Ecto neural progenitor cell (in vitro differentiated cells): ENCODE results near the gene NIN.

Experiments
- DNase-seq: peaks from one replicate; pipeline ENCODE4 v3.0.0-alpha.2; 2018; ENCODE audit warnings: low spot score

Gene NIN

DNA sequence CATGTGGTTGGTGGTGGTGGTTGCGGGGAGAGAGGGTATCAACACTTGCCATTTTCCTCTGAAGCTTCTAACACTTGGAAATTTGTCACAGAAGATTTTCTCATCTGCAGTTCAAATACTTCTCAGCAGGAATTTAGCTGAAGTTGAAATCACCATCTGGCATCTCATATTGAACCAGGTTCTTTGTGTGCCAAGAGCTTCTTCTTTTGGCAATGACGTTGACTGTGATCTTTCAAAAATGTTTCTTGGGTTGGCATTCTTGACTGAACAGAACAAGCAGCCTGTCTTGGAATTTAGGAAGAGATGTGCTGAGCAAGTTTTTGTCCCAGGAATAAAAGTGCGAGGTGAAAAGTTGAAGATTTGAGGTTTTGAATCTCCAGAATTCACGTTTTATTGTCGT lies 8.7 kb upstream of the NIN start:
- DNase-seq: no peak

DNA sequence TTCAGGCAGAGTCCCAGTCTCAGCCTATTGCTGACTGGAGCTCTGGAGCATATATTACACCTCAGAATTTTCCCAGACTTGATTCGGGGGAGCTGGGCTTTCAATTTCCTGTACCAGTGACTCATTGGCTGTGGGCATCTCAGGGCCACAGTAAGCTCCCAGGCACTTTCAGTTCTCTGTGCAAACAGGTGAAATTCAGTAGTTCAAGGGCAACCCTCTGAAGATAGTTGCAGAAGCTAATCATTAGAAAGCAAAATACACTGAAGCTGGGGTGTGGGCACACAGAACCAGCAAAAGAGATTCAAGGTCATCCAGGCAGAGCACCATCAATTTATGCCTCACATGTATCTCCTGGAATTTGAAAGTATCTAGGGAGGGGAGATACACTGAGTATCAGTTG lies 8.1 kb upstream of the NIN start:
- DNase-seq: no peak

DNA sequence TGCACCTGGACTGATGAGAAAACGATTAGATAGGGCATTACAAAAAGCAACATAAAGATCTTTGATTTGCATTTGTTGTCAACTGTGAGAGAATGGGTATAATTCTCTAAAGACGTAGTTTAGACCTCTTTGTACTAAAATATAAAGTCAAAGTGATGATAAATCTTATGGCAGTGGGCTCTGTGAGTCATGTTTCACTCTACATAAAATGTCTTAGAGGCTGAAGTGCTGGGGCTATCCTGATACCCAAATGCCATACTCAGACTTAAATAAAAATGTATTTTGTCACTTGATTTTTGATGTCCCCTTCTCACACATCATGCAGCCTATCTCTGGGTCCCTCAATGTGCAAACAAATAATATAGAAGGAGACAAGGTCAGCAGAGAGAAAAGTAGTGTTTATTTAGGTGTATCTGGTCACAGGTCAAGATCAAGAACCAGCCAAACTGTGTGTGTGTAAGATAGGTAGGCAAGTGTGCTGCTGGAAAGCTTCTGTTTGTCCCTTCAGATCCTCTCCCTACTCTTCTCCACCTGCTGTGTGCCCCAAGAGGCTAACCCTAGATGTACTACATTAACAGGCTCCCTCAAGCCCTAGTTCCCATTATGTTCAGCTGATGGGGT lies 7.0 kb upstream of the NIN start:
- DNase-seq: no peak

DNA sequence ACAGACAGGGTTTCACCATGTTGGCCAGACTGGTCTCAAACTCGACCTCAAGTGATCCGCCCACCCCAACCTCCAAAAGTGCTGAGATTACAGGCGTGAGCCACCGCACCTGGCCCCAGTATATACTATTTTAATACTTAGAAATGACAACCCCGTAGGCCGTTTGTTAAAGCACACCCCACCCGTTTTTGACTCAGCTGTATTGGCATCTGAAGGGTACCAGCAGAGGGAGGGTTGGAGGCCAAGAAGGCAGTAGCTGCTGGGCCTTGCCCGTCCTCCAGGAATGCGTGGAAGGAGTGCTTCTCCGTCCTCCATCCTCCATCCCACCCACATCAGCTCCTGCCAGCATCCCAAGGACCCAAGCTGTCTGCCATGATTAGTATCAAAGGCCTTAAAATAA lies 6.3 kb upstream of the NIN start:
- no peak for DNase-seq

DNA sequence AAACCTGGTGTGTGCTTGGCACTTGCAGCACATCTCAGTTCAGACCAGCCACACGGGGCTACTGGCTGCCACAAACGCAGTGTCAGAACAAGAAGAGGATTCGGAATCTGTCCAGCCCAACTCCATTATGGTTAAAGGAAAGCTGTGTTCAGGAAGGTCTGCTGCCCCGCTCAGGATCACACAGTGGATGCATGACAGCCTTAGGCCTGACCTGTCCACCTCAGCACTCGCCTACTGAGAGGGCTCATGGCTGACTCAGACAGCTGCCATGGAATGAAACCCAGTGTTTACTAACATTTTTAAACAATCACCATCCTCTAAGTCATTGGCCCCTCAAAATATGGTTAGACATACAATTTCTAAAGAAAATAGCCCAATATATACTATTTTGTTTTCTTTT lies 5.6 kb upstream of the NIN start:
- DNase-seq: no peak

DNA sequence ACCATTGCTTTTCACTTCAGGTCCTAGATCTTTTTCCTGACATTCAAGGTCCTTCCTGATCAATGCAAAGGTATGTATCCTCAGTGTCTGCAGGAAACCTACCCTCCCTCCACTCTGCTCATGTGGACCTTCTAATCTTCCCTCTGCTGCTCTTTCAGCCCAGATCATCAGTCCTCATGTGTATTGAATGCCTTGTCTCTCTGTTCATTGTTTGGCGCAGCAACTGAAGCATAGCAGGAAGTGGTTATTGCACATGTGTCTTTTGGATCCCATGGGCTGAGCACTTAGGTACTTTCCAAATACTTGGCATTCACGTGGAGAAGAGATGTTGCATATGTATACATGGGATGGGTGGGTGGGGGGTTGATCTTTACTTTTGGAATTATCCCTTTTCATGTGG lies 4.3 kb upstream of the NIN start:
- DNase-seq: no peak

DNA sequence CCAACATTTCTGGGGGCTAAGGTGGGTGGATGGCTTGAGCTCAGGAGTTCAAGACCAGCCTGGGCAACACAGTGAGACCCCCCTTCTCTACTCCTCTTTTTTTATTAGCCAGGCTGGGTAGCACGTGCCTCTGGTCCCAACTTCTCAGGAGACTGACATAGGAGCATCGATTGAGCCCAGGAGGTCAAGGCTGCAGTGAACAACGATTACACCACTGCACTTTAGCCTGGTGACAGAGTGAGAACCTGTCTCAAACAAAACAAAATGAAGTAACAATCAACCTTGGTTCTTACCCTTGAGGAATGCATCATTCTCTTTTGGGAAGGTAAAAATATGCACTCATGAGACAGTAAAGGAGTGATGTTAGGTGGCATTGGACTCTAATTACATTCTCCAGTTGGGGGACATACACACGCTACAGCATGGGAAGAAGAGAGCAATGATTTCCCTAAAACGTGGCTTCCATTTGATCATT lies 3.9 kb upstream of the NIN start:
- DNase-seq: no peak

DNA sequence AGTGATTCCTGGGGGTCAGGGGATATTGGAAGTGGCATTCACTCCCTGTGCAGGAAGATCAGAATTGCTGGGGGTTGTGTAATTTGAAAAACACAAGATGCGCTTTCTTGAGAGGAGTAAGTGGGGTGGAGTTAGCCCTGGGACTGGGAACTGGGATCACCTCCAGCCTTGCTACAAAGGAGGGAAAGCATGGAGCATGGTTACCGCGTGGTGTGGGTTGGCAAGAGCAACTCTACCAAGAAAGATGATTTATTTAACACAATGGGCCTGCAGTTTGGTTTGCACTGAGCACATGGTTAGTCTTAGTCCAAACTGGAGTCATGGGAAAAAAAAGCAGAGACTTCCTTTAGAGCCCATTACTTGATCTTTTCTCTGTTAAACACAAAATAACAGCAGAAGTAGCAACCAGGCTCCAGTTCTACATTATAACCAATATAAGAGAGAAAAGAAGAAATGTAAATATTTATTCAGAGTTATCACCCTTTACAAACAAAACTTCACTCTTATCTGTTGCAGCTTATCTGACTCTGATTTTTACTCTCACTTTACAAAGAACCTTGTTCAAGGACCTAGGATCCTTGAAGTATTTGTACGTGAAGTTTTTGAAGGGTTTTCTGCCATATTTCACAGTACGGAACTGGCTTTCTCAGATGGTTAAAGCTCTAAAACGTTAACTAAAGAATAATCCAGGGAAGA lies 2.1 kb upstream of the NIN start:
- no peak for DNase-seq

DNA sequence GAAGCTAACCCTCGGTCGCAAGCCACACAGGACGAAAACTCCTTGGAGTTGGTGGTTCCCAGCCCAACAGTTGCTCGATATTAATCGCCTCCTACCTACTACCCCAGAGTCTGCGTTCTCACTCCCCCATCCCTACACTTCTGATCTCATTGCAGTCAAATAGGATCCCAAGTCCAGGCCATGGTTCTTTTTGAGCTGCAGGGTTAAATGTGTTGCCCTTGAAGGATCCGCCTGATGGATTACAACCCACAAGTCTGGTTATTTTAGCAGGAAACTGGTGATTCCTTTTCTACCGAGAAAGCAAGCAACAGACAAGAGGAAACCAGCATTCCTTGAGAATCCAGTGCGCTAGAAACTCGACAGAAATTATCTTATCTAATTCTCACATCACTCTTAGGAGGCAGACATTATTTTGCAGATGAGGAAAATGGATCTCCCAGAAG lies 785 bp upstream of the NIN start:
- no peak for DNase-seq

DNA sequence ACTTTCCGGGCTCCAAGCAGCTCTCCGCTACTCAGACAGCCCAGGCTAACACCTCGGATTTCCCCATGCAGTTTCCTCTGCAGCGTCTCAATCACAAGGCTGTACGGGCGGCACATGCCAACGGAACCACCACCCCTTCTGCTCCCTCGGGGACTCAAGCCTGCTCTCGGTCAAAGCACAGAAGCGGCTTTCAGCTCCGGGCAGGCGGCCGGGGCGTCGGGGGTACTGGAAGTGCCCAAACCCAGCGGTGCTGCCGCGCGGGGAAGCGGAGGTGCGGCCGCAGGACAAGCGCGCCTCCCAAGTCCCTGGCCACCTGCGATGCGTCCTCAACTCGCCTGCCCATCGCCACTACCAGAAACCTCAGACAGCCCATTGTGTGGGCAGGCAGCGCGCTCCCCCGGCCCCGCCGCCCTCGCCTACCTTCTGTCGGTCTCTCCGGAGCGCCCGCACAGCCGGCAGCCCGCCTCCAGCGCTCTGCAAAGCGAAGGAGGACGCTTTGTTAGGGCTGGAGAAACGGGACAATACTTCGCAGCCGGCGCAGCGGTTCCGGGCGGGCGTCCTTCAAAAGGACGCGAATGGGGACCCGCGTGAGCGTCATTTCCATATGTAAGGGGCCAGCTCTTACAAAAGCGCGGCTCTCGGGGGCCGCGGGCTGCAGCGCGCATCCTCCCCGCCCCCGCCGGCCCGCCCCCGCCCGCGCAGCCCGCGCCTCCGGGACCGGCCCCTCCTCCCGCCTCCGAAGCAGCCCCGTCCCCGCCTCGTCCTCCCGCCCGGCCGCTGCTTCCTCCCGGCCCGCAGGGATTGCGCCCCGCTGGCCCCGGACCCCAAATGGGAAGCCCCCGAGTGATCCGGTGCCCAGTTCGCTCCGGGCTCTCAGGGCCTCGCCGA lies 674 bp downstream of the NIN start:
- DNase-seq: peak; percentile 82

DNA sequence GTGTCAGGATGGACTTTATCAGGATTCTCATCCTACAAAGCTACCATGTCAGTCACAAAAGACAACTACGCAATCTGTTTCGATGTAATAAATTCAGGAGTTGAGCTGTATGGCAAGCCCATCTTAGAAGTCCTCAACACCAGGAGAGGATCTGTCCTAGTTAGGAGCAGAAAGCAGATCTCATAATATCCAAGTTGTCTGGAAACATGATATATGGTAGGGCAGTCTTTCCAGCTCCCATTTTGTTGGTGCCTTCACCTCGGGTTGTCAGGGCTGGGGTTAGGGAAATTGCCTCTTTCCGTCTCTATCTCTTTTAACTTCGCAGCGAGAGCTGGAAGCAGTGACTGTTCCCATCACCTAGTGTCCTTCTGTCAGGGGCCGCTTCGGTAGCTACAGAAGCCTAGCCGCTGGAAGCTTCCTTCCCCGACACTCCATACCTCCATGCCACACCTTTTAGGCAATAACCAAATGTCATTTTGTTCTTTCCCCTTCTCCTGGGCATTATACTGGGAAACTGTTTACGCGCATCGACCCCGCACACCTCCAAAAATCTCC lies 1.4 kb downstream of the NIN start:
- no peak for DNase-seq

DNA sequence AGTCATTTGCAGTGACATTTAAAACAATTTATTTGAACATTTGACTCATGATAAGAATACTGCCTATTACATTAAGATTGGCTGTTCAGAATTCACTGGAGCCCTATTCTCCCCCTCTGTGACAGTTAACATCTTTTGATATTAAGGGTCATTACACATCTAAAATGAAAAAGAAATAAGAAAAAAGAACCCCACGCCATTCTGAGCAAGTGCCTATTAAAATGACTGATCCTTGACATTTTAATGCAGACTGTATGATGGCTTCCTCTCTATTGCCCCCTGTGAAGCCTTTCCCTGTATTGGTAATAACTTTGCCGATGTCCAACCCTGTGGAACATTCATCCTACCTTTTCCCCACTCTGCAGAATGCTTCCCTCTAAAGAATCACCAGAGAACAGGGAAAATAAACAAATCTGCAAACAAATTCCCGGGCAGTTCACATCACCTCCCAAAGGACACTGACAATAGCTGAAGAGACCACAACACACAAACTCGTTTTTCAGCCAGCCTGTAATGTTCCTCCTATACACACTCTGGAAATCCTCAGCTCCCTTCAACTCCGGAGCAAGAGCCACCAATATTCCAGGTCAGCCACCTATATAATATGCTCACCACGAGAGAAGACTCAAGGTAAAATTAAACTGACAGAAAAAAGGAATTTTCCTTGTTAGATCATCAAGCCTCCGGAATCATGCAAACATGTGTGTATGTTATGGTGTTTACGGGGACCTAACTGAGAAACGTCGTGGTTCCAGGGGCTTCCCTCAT lies 2.1 kb downstream of the NIN start:
- DNase-seq: no peak

DNA sequence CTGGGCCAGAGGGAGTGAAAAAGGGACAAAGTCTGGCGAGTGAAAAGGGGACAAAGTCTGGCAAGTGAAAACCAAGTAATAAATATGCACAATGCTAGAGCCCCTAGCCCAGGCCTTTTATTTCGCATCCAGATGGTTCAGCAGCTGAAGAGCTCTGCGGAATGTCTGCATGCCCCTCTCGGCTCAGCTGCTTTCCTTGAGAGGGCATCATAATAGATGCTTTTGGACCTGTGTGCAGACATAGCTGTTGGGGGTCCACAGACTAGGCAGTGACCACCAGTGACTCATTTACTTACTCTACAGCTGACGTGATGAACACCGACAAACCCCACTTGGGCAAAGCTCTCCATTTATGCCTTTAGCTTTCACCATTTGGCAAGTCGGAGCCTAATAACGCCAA lies 4.3 kb downstream of the NIN start:
- no peak for DNase-seq

DNA sequence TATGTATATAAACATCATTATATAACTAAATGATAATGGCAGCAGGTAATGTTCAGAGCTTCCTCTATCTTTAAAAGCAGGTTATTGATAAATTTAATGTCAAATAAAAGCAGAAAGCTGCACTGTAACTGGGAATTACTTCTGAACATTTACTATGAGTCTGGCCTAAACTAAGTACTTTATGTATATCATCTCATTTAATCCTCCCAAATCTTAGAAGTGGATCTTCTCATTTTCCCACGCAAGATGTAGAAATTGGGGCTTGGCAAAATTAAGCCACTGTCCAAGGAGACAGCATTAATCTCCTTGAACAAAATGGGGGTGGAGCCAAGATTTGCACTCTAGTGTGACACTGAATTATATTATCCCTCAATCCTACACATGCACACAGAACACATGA lies 5.7 kb downstream of the NIN start:
- DNase-seq: no peak

DNA sequence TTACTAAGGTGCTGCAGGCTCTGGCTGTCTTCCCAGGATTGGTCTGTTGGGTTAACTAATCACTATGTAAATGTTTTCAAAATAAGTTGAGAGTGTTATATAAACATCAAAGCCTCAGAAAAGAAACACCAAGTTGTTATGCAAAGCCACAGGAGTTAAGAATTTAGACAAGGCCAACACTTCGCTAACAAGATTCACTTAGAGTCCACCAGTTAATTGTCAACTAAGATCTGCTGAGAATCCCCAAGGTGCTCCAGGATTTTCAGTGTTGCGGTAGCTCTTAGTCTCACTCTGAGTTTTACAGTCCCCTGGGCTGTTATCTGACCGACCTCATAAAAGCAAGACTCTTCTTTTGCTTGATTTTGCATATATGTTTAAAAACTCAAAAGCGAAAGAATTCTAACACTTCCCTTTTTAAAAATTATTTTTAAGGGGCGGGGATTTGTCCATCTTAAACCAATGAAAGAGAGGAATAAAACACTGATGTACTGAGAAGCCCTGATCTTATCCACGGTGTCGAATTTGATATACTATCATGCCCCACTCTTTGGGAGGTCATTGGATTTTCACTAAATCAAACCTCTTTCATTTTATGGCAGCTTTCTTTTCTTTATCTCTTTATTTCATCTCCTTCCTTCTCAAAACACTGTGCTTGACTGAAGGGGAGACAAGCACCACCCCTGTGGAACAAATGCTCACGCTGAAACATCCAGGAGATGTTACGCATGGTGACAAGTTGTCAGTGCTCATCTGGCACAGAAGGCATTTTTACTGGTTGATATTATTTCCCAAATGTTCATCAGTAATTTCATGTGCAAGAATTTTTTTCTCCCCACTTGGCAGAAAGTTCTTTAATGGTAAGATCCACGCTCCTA lies 7.0 kb downstream of the NIN start:
- DNase-seq: no peak

DNA sequence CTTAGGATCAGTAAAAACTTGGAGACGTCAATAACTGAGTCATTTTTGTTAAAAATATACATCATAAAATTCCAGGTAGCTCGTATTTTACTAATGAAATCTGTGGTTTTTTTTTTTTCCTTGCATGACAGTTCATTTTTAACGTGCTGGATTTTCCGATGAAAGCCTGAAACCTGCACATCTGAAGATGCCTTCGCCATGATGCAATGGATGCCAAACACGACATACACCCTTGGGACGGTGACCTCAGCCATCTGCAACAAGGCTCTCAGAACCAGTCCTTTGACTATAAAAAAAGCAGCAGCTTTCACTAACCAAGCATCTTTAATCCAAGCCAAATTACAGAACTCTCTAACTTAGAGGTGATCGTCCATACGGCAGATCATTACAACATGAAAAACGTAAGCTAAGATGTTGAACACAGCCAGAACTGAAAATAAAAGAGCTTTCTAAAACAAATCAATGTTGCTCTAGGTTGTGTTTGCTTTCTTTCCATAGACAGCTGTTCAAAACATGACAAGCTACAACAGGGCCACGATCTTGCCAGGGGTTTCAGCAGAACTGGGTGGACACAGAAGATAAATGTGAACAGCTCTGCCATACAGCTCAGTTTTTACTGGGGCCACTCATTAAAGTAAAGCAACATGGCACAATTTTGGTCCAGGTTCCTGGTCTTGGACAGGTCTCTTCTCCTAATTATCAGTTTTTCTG lies 7.8 kb downstream of the NIN start:
- DNase-seq: no peak

DNA sequence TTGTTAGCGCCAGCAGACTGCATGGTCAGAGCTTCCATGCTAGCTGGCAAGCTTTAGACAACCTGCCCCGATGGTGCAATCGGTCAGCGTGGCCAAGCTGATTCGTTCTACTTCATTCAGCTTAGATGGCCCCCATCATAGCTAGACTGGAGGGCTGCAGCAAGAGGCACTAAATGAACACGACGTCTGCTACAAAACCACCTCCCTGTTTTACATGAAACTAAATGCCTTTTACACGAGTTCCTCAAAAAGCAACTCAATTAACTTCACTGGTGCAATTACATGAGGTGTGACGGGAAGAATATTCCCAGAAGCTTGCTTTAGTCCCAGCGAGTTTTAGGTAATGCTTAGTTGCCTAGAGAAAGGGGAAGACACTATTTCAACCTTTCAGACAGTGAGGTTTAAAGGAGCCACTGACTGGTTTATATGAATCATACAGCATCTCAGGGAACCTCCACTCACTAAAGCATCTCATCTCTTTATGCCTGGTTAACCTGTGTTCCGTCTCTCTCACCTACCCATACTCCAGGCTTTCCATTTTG lies 8.4 kb downstream of the NIN start:
- DNase-seq: no peak

DNA sequence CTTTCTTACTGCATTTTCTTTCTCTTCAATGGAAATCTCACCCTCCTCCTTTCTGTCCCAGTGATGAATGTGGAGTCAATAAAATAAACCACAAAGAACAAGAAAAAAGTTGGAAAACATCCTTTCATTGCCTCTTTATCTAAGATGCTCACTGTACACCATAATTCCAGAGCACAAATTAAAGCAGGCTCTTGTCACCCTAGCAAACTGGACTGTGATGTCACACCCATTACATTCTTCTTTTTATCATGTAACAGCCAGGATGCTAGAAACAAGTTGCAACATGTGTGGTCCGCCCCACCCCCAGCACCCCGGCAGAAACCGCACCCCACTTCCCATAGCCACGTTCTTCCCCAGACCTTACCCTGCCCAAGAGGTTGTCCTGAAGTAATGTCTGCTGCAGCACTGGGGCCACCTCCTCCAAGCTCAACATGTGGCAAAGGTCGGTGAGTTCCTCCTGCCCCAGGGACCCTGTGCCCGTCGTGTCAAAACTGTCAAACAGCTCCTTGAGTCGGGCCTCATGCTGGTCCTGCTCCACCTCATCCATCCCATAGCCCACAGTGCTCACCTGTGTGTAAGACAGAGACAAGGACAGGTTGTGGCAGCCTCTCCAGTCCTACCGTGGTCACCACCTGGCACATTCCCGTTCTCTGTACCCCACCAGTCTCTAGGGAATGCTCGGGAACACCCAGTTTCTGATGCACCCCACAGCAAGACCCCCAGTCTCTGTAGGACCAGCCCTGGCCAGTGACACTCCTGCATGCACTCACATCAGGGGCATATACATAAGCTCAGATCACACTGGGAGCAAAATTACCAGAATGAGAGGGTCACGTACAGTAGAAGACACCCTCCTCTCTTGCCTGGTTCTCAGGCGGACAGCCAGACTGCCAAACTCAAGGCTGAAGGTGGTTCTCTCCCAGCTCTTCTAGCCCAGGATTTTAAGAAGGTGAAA lies 9.2 kb downstream of the NIN start:
- DNase-seq: no peak
